Neutrophil (primary cell): ENCODE results near the gene LRBA.

Source experiments
- H3K27ac ChIP-seq: fragments of 200-600 bp; sonication (generic); 2 replicates; pipeline ENCODE4 v1.5.1; 2016; ENCODE audit warnings: mild to moderate bottlenecking, moderate library complexity
- H3K27me3 ChIP-seq: fragments of 200-600 bp; sonication (generic); 2 replicates; pipeline ENCODE4 v1.6.0; 2016; ENCODE audit warnings: mild to moderate bottlenecking
- H3K36me3 ChIP-seq: fragments of 200-600 bp; sonication (generic); 2 replicates; pipeline ENCODE4 v1.5.1; 2017
- H3K4me1 ChIP-seq, 2 experiments: fragments of 200-600 bp in 1 of 2; sonication (generic) in 1 of 2; 1 replicate in 1 of 2; 2 replicates in 1 of 2; pipeline versions ENCODE4 v1.5.1 to v1.6.1; 2013 to 2016; ENCODE audit warnings: low read depth in 1 of 2, low read length in 1 of 2, mild to moderate bottlenecking in 1 of 2, moderate library complexity in 1 of 2; ENCODE audit not compliant: control insufficient read depth in 1 of 2, insufficient read depth in 1 of 2
- H3K4me3 ChIP-seq, 2 experiments: fragments of 200-600 bp in 1 of 2; sonication (generic) in 1 of 2; 1 replicate in 1 of 2; 2 replicates in 1 of 2; pipeline ENCODE4 v1.5.1; 2013 to 2016; ENCODE audit warnings: low read depth in 1 of 2, low read length in 1 of 2, mild to moderate bottlenecking in 1 of 2, moderate library complexity in 1 of 2
- H3K9me3 ChIP-seq: fragments of 200-600 bp; sonication (generic); 2 replicates; pipeline ENCODE4 v1.5.1; 2016
- TF ChIP-seq, protein P1 (sequence below): fragments of 200-600 bp; sonication (generic); IDR thresholded peaks from 2 replicates; pipeline ENCODE4 v1.5.1; 2016; ENCODE audit warnings: antibody characterized with exemption

The LRBA gene

DNA sequence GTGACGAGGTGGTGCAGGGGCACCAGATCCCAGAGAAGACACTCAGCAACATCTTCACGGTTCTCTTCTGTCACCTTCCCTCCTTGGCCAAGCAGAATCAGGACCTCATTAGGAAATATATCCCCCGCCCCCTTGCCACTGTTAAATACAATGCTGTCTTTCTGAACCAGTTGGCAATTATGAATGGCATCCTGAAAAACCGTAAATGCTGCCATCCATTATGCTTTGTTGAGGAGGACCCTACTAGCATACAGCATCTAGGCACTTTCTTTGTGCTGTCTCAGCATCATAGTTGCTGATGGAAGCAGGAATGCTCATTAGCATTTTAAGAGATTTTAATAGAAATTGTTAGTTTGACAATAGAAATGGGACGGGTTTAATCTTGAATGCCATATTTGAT lies 798.4 kb downstream of the LRBA start:
- H3K4me3 ChIP-seq, result no peak overlapping the region

DNA sequence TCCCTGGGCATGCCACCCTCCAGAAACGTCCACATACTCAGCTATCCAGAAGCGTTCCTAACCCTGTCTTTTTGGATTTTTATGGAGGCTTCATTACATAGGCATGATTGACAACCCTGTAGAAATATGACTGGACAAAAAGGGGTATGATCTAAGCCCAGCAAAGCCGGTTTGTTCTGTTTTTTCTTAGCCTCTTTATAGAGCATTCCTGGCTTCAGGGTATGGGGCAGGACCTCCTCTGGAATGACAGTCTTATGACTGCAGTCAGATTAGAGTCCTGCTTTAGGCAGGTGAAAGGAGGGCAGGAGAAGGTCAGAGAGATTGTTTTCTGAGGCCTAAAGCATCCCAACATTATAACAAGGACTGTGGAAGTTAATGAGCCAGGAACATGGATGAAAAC lies 799.5 kb downstream of the LRBA start:
- TF ChIP-seq, protein P1, sequence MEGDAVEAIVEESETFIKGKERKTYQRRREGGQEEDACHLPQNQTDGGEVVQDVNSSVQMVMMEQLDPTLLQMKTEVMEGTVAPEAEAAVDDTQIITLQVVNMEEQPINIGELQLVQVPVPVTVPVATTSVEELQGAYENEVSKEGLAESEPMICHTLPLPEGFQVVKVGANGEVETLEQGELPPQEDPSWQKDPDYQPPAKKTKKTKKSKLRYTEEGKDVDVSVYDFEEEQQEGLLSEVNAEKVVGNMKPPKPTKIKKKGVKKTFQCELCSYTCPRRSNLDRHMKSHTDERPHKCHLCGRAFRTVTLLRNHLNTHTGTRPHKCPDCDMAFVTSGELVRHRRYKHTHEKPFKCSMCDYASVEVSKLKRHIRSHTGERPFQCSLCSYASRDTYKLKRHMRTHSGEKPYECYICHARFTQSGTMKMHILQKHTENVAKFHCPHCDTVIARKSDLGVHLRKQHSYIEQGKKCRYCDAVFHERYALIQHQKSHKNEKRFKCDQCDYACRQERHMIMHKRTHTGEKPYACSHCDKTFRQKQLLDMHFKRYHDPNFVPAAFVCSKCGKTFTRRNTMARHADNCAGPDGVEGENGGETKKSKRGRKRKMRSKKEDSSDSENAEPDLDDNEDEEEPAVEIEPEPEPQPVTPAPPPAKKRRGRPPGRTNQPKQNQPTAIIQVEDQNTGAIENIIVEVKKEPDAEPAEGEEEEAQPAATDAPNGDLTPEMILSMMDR, result no peak
- Histone ChIP-seq H3K27ac (no peak overlapping the region), H3K9me3 (no peaks in the 10 kb centered on the region), H3K36me3 (no peaks in the 10 kb centered on the region), H3K27me3 (no peaks in the 10 kb centered on the region), H3K4me3 (no peak overlapping the region), H3K4me1 (no peaks in the 10 kb centered on the region)

More for the DNA sequence above, 798.4 kb downstream of the LRBA start:
- Histone ChIP-seq H3K36me3 (no peaks in the 10 kb centered on the region), H3K27me3 (no peaks in the 10 kb centered on the region), H3K27ac (no peak overlapping the region), H3K9me3 (no peaks in the 10 kb centered on the region), H3K4me1 (no peaks in the 10 kb centered on the region)
- TF ChIP-seq, protein P1, result no peak
